HEK293 (cell line): ENCODE measurements around the gene C5.

ENCODE experiments used
- CTCF ChIA-PET: fragments of 350-600 bp; formaldehyde crosslinking; extraction: SDS; loops from one replicate; lab custom pipeline; 2021; ENCODE audit warnings: antibody characterized with exemption; lab: Yijun Ruan, JAX
- POLR2A ChIA-PET: fragments of 300-600 bp; formaldehyde crosslinking; extraction: SDS; loops from one replicate; lab custom pipeline; 2020; ENCODE audit warnings: antibody characterized with exemption, inconsistent platforms; lab: Yijun Ruan, JAX
- H3K27ac ChIP-seq: fragments of 200-500 bp; sonication (Bioruptor generic); 2 replicates; pipeline ENCODE4 v1.5.1; 2014; ENCODE audit warnings: low read depth, low read length, control low read depth, inconsistent platforms; ENCODE audit errors: extremely low read depth
- H3K36me3 ChIP-seq, 2 experiments: fragments of 200-500 bp in 1 of 2; sonication (Bioruptor generic) in 1 of 2; 1 replicate in 1 of 2; 2 replicates in 1 of 2; pipeline ENCODE4 v1.5.1; 2014 to 2017; ENCODE audit warnings: inconsistent platforms in 2 of 2, low read length in 2 of 2; ENCODE audit not compliant: control insufficient read depth in 2 of 2, insufficient read depth in 1 of 2
- H3K4me1 ChIP-seq: fragments of 200-500 bp; sonication (Bioruptor generic); 2 replicates; pipeline ENCODE4 v1.5.1; 2014; ENCODE audit warnings: mild to moderate bottlenecking, low read length, inconsistent platforms; ENCODE audit not compliant: control insufficient read depth, insufficient read depth
- H3K4me3 ChIP-seq: 2 replicates; pipeline ENCODE4 v1.5.1; 2011; ENCODE audit warnings: low read depth, mild to moderate bottlenecking, control low read depth, low read length, moderate library complexity
- H3K9me3 ChIP-seq: fragments of 200-500 bp; sonication (Bioruptor generic); 2 replicates; pipeline ENCODE4 v1.5.1; 2014; ENCODE audit warnings: low read depth, low read length, inconsistent platforms; ENCODE audit not compliant: control insufficient read depth, insufficient read depth
- GLI4 ChIP-seq: fragments of 450-650 bp; formaldehyde crosslinking; IDR thresholded peaks from 2 replicates; pipeline ENCODE4 v1.5.1; 2016; ENCODE audit warnings: missing biosample characterization, missing genetic modification characterization
- HOXA7 ChIP-seq: sonication (generic); formaldehyde crosslinking; IDR thresholded peaks from 2 replicates; pipeline ENCODE4 v1.8.1; 2022; ENCODE audit warnings: missing genetic modification reagents, borderline replicate concordance
- KLF7 ChIP-seq: fragments of 450-650 bp; formaldehyde crosslinking; IDR thresholded peaks from 2 replicates; pipeline ENCODE4 v1.5.1; 2016; ENCODE audit warnings: missing biosample characterization, missing genetic modification characterization, borderline replicate concordance
- OSR2 ChIP-seq: fragments of 450-650 bp; formaldehyde crosslinking; IDR thresholded peaks from 2 replicates; pipeline ENCODE4 v1.5.1; 2016; ENCODE audit warnings: missing biosample characterization, missing genetic modification characterization
- PRDM4 ChIP-seq: fragments of 450-650 bp; formaldehyde crosslinking; IDR thresholded peaks from 2 replicates; pipeline ENCODE4 v1.5.1; 2017; ENCODE audit warnings: missing biosample characterization, missing genetic modification characterization
- ZBTB8A ChIP-seq: fragments of 450-650 bp; formaldehyde crosslinking; IDR thresholded peaks from 2 replicates; pipeline ENCODE4 v1.5.1; 2016; ENCODE audit warnings: missing biosample characterization, missing genetic modification characterization
- ZNF138 ChIP-seq: fragments of 450-650 bp; formaldehyde crosslinking; IDR thresholded peaks from 2 replicates; pipeline ENCODE4 v1.5.1; 2016; ENCODE audit warnings: missing biosample characterization, missing genetic modification characterization, borderline replicate concordance
- ZNF23 ChIP-seq: fragments of 450-650 bp; formaldehyde crosslinking; IDR thresholded peaks from 2 replicates; pipeline ENCODE4 v1.5.1; 2016; ENCODE audit warnings: missing biosample characterization, missing genetic modification characterization, borderline replicate concordance
- ZNF394 ChIP-seq: fragments of 450-650 bp; formaldehyde crosslinking; IDR thresholded peaks from 2 replicates; pipeline ENCODE4 v1.5.1; 2016; ENCODE audit warnings: missing biosample characterization, missing genetic modification characterization, mild to moderate bottlenecking, moderate library complexity, borderline replicate concordance
- ZNF501 ChIP-seq: fragments of 450-650 bp; formaldehyde crosslinking; IDR thresholded peaks from 2 replicates; pipeline ENCODE4 v1.5.1; 2016; ENCODE audit warnings: missing biosample characterization, missing genetic modification characterization
- ZNF510 ChIP-seq: fragments of 450-650 bp; formaldehyde crosslinking; IDR thresholded peaks from 2 replicates; pipeline ENCODE4 v1.5.1; 2018; ENCODE audit warnings: mild to moderate bottlenecking, missing genetic modification characterization, missing biosample characterization; ENCODE audit not compliant: insufficient replicate concordance
- ZNF548 ChIP-seq: fragments of 450-650 bp; formaldehyde crosslinking; IDR thresholded peaks from 2 replicates; pipeline ENCODE4 v1.5.1; 2016; ENCODE audit warnings: missing biosample characterization, missing genetic modification characterization
- ZNF549 ChIP-seq: fragments of 450-650 bp; IDR thresholded peaks from 2 replicates; pipeline ENCODE4 v1.5.1; 2018; ENCODE audit warnings: missing biosample characterization, missing genetic modification characterization, mild to moderate bottlenecking, inconsistent platforms, moderate library complexity
- ZNF660 ChIP-seq: fragments of 450-650 bp; IDR thresholded peaks from 2 replicates; pipeline ENCODE4 v1.5.1; 2018; ENCODE audit warnings: missing biosample characterization, mild to moderate bottlenecking, missing genetic modification characterization
- ZNF707 ChIP-seq: fragments of 450-650 bp; formaldehyde crosslinking; IDR thresholded peaks from 2 replicates; pipeline ENCODE4 v1.5.1; 2016; ENCODE audit warnings: missing biosample characterization, missing genetic modification characterization
- ZNF76 ChIP-seq: fragments of 450-650 bp; formaldehyde crosslinking; IDR thresholded peaks from 2 replicates; pipeline ENCODE4; 2016; ENCODE audit warnings: low read depth, missing biosample characterization, missing genetic modification characterization, borderline replicate concordance
- ZNF785 ChIP-seq: fragments of 450-650 bp; formaldehyde crosslinking; IDR thresholded peaks from 2 replicates; pipeline ENCODE4 v1.5.1; 2016; ENCODE audit warnings: missing biosample characterization, missing genetic modification characterization
- TF ChIP-seq, protein P1 (sequence below): fragments of 450-650 bp; formaldehyde crosslinking; conservative IDR thresholded peaks from 2 replicates; pipeline ENCODE4 v1.5.1; 2016; ENCODE audit warnings: low read depth, missing biosample characterization, missing genetic modification characterization

The C5 gene

DNA sequence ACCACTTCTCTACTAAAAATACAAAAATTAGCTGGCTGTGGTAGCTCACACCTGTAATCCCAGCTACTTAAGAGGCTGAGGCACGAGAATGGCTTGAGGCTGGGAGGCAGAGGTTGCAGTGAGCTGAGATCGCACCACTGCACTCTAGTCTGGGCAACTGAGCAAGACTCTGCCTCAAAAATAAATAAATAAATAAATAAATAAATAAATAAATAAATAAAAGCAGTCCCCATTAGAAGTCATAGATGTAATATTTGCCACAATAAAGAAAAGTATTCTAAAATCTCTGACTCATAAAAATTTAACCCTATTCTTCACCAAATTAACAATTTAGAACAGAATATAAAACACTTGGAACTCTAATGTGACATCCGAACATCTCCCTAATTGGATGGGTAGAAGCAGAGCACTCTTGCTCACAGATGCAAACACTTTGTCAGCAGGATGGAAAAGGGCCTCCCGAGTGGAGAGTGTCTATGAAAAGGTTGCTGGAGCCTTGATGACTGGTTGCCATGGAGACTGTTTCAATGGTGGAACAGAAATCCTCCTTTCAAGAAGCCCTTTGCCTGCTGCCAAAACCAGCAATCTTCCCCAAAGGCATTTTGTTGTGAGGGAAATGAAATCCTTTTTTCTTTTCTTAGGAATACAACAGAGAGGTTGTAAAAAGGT is 84.6 kb downstream of the C5 start (continued):
- TF ChIP-seq, protein P1, sequence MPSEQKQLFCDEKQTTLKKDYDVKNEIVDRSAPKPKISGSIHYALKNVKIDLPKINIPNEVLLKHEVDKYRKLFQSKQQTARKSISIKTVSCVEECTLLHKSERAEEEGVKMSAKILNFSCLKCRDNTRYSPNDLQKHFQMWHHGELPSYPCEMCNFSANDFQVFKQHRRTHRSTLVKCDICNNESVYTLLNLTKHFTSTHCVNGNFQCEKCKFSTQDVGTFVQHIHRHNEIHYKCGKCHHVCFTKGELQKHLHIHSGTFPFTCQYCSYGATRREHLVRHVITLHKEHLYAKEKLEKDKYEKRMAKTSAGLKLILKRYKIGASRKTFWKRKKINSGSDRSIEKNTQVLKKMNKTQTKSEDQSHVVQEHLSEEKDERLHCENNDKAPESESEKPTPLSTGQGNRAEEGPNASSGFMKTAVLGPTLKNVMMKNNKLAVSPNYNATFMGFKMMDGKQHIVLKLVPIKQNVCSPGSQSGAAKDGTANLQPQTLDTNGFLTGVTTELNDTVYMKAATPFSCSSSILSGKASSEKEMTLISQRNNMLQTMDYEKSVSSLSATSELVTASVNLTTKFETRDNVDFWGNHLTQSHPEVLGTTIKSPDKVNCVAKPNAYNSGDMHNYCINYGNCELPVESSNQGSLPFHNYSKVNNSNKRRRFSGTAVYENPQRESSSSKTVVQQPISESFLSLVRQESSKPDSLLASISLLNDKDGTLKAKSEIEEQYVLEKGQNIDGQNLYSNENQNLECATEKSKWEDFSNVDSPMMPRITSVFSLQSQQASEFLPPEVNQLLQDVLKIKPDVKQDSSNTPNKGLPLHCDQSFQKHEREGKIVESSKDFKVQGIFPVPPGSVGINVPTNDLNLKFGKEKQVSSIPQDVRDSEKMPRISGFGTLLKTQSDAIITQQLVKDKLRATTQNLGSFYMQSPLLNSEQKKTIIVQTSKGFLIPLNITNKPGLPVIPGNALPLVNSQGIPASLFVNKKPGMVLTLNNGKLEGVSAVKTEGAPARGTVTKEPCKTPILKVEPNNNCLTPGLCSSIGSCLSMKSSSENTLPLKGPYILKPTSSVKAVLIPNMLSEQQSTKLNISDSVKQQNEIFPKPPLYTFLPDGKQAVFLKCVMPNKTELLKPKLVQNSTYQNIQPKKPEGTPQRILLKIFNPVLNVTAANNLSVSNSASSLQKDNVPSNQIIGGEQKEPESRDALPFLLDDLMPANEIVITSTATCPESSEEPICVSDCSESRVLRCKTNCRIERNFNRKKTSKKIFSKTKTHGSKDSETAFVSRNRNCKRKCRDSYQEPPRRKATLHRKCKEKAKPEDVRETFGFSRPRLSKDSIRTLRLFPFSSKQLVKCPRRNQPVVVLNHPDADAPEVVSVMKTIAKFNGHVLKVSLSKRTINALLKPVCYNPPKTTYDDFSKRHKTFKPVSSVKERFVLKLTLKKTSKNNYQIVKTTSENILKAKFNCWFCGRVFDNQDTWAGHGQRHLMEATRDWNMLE (tag by site-specific recombination) = peak; percentile 74
- TF ChIP-seq ZNF394 (tag by site-specific recombination) = peak; percentile 83; the same call in 1 of the 2 replicates
- TF ChIP-seq ZNF510 (tag by site-specific recombination) = peak; percentile 27

GRCh38 chr9:120961936-120962335 is 88.1 kb downstream of the C5 start:
- ChIA-PET POLR2A (no interaction called here), CTCF (interaction anchor here (0.6 kb wide), 1 partner anchor 98 kb away, joined by 4 read pairs; no protein-coding TSS in a partner anchor)
- no peaks in the 10 kb centered on the region for H3K36me3 ChIP-seq
- TF ChIP-seq ZNF660 (tag by site-specific recombination) (no peak), PRDM4 (tag by site-specific recombination) (no peak), ZNF548 (tag by site-specific recombination) (no peak), HOXA7 (CRISPR knock-in tag) (no peak), ZNF138 (tag by site-specific recombination) (no peak), ZNF501 (tag by site-specific recombination) (no peak), ZNF549 (tag by site-specific recombination) (no peak), KLF7 (tag by site-specific recombination) (no peak), GLI4 (tag by site-specific recombination) (no peak), ZNF23 (tag by site-specific recombination) (no peak), ZNF76 (tag by site-specific recombination) (no peak), OSR2 (tag by site-specific recombination) (no peak), ZNF707 (tag by site-specific recombination) (no peak), ZNF785 (no peak), ZBTB8A (no peak)
- no peaks in the 10 kb centered on the region for H3K9me3 ChIP-seq
- no peak overlapping the region for H3K27ac ChIP-seq
- no peaks in the 10 kb centered on the region for H3K4me1 ChIP-seq
- no peak overlapping the region for H3K4me3 ChIP-seq
